Measurements from ENCODE around the gene GUK1. TPM values are rescaled to one million over a fixed set of nuclear protein-coding genes. Genes with fewer than 3 reads are reported as not detected.
A peak's percentile ranks its signal among the peaks of the same experiment; 100 is the strongest.

GUK1 gene
- polyA plus RNA-seq, 1 experiment = 177 TPM

GRCh38 chr1:228136901-228137300, 3.2 kb upstream of the GUK1 start:
- no peak overlapping the region for H3K27ac ChIP-seq (ENCODE audit: low read depth, low read length)
- ChIA-PET POLR2A (interaction anchor here (1.5 kb wide), 1 partner anchor 13 kb away, joined by 3 read pairs; no protein-coding TSS in a partner anchor), CTCF (interaction anchor here (2.1 kb wide), 1 partner anchor 29 kb away, joined by 6 read pairs; the partner anchor contains the start of gene IBA57)
- H3K4me3 ChIP-seq (ENCODE audit: low read depth, low read length) = no peak overlapping the region
- no peak for DNase-seq (ENCODE audit: low read depth, low spot score)
- TF ChIP-seq, protein P1, sequence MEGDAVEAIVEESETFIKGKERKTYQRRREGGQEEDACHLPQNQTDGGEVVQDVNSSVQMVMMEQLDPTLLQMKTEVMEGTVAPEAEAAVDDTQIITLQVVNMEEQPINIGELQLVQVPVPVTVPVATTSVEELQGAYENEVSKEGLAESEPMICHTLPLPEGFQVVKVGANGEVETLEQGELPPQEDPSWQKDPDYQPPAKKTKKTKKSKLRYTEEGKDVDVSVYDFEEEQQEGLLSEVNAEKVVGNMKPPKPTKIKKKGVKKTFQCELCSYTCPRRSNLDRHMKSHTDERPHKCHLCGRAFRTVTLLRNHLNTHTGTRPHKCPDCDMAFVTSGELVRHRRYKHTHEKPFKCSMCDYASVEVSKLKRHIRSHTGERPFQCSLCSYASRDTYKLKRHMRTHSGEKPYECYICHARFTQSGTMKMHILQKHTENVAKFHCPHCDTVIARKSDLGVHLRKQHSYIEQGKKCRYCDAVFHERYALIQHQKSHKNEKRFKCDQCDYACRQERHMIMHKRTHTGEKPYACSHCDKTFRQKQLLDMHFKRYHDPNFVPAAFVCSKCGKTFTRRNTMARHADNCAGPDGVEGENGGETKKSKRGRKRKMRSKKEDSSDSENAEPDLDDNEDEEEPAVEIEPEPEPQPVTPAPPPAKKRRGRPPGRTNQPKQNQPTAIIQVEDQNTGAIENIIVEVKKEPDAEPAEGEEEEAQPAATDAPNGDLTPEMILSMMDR (IDR thresholded peaks at IDR 0.05; ENCODE audit: low read depth, low read length) = no peak
- H3K27me3 ChIP-seq (ENCODE audit: control insufficient read depth, insufficient read depth, low read length) = peaks cover 29% of the 10 kb centered on the region
- H3K9me3 ChIP-seq (ENCODE audit: control insufficient read depth, insufficient read depth, low read length) = no peaks in the 10 kb centered on the region; the same call in 1 of the 2 replicates

- H3K4me3 ChIP-seq (ENCODE audit: low read depth, low read length) = peak overlapping the region; percentile 90
- no peak for DNase-seq (ENCODE audit: low read depth, low spot score)
- H3K9me3 ChIP-seq (ENCODE audit: control insufficient read depth, insufficient read depth, low read length) = no peaks in the 10 kb centered on the region; the same call in 1 of the 2 replicates
- H3K27me3 ChIP-seq (ENCODE audit: control insufficient read depth, insufficient read depth, low read length) = peaks cover 24% of the 10 kb centered on the region
- CTCF ChIA-PET = interaction anchor here (0.7 to 4.2 kb wide), 3 partner anchors 9 to 261 kb away, joined by 3 to 17 read pairs (median 3); partner anchors contain the start of gene IBA57
- TF ChIP-seq, protein P1 (IDR thresholded peaks at IDR 0.05; ENCODE audit: low read depth, low read length) = no peak
- POLR2A ChIA-PET = interaction anchor here (1.4 to 1.7 kb wide), 2 partner anchors 25 to 318 kb away, joined by 4 to 11 read pairs; partner anchors contain the start of gene IBA57
- peak overlapping the region; percentile 82 for H3K27ac ChIP-seq (ENCODE audit: low read depth, low read length)
These were observed 611 bp upstream of the GUK1 start for GRCh38 chr1:228139406-228139930.

- TF ChIP-seq, protein P1 (IDR thresholded peaks at IDR 0.05; ENCODE audit: low read depth, low read length) = no peak
- ChIA-PET POLR2A (interaction anchor here (0.6 to 1.7 kb wide), 7 partner anchors 10 to 317 kb away, joined by 3 to 18 read pairs (median 4); partner anchors contain the start of genes IBA57, MRPL55 and TRIM11), CTCF (interaction anchor here (4.2 kb wide), 1 partner anchor 10 kb away, joined by 17 read pairs; no protein-coding TSS in a partner anchor)
- Histone ChIP-seq H3K4me3 (ENCODE audit: low read depth, low read length) (peak overlapping the region; percentile 90), H3K9me3 (ENCODE audit: control insufficient read depth, insufficient read depth, low read length) (no peaks in the 10 kb centered on the region; the same call in 1 of the 2 replicates), H3K27ac (ENCODE audit: low read depth, low read length) (peak overlapping the region; percentile 75), H3K27me3 (ENCODE audit: control insufficient read depth, insufficient read depth, low read length) (peaks cover 13% of the 10 kb centered on the region)
- DNase-seq (ENCODE audit: low read depth, low spot score) = no peak
These were observed 696 bp downstream of the GUK1 start for GRCh38 chr1:228140724-228141225.

- Histone ChIP-seq H3K27ac (ENCODE audit: low read depth, low read length) (peak overlapping the region; percentile 75), H3K4me3 (ENCODE audit: low read depth, low read length) (peak overlapping the region; percentile 90), H3K27me3 (ENCODE audit: control insufficient read depth, insufficient read depth, low read length) (peaks cover 7% of the 10 kb centered on the region), H3K9me3 (ENCODE audit: control insufficient read depth, insufficient read depth, low read length) (no peaks in the 10 kb centered on the region; the same call in 1 of the 2 replicates)
- TF ChIP-seq, protein P1 (IDR thresholded peaks at IDR 0.05; ENCODE audit: low read depth, low read length) = no peak
- DNase-seq (ENCODE audit: low read depth, low spot score) = no peak
- ChIA-PET POLR2A (interaction anchor here (1.2 to 1.7 kb wide), 3 partner anchors 23 to 265 kb away, joined by 3 to 18 read pairs (median 11); partner anchors contain the start of genes IBA57 and TRIM11), CTCF (interaction anchor here (4.2 kb wide), 1 partner anchor 11 kb away, joined by 17 read pairs; no protein-coding TSS in a partner anchor)
These were observed 1.4 kb downstream of the GUK1 start for GRCh38 chr1:228141226-228142044.
